SK-N-SH (cell line): Measurements from ENCODE around the gene AHNAK. TPM values are rescaled to one million over a fixed set of nuclear protein-coding genes. Genes with fewer than 3 reads are reported as not detected.

Source experiments
- CTCF ChIA-PET: fragments of 300-600, 350-600 bp; formaldehyde crosslinking; extraction: SDS; loops from one replicate; lab custom pipeline; 2021; lab: Yijun Ruan, JAX
- POLR2A ChIA-PET: fragments of 350-600 bp; sonication (Branson Sonifier 250); formaldehyde crosslinking; extraction: SDS; loops from one replicate; lab custom pipeline; 2020; ENCODE audit warnings: antibody characterized with exemption, inconsistent platforms; lab: Yijun Ruan, JAX
- DNase-seq: peaks from one replicate; pipeline ENCODE4 v3.0.0; 2012
- H2AFZ ChIP-seq: fragments of 200-600 bp; sonication (generic); 2 replicates; pipeline ENCODE4 v1.8.1; 2016; ENCODE audit warnings: antibody characterized with exemption, mild to moderate bottlenecking, low read depth
- H3F3A ChIP-seq: fragments of 200-600 bp; sonication (generic); replicated peaks from 2 replicates; pipeline ENCODE3; 2016; ENCODE audit warnings: antibody characterized with exemption, mild to moderate bottlenecking; ENCODE audit not compliant: insufficient read depth
- H3K27ac ChIP-seq, 2 experiments: fragments of 200-500 bp in 1 of 2; fragments of 200-600 bp in 1 of 2; sonication (Bioruptor generic) in 1 of 2; sonication (generic), shearing (Covaris generic) in 1 of 2; 2 replicates each; pipeline versions ENCODE4 v1.5.1 to v1.6.1; 2014 to 2016; ENCODE audit warnings: low read depth in 2 of 2, inconsistent platforms in 1 of 2, low read length in 1 of 2, mild to moderate bottlenecking in 1 of 2, mixed read lengths in 1 of 2
- H3K27me3 ChIP-seq: fragments of 200-600 bp; sonication (generic), shearing (Covaris generic); 2 replicates; pipeline ENCODE4 v1.6.1; 2016; ENCODE audit warnings: mixed run types; ENCODE audit not compliant: insufficient read depth
- H3K36me3 ChIP-seq, 2 experiments: fragments of 200-500 bp in 1 of 2; fragments of 200-600 bp in 1 of 2; sonication (Bioruptor generic) in 1 of 2; sonication (generic) in 1 of 2; replicated peaks in 1 of 2; 2 replicates each; pipeline versions ENCODE3 to v1.5.1; 2014 to 2016; ENCODE audit warnings: low read length in 1 of 2, mild to moderate bottlenecking in 1 of 2; ENCODE audit not compliant: insufficient read depth in 2 of 2, control insufficient read depth in 1 of 2
- H3K4me1 ChIP-seq, 2 experiments: fragments of 200-500 bp in 1 of 2; fragments of 200-600 bp in 1 of 2; sonication (Bioruptor generic) in 1 of 2; sonication (generic), shearing (Covaris generic) in 1 of 2; 2 replicates each; pipeline versions ENCODE4 v1.5.1 to v1.6.1; 2014 to 2016; ENCODE audit warnings: low read depth in 1 of 2, low read length in 1 of 2, mixed run types in 1 of 2; ENCODE audit not compliant: insufficient read depth in 2 of 2, control insufficient read depth in 1 of 2
- H3K4me2 ChIP-seq: fragments of 200-600 bp; sonication (generic), shearing (Covaris generic); 2 replicates; pipeline ENCODE4 v1.6.1; 2017; ENCODE audit warnings: mixed run types
- H3K4me3 ChIP-seq, 2 experiments: fragments of 200-500 bp in 1 of 2; fragments of 200-600 bp in 1 of 2; sonication (Bioruptor generic) in 1 of 2; sonication (generic), shearing (Covaris generic) in 1 of 2; 2 replicates each; pipeline versions ENCODE4 v1.5.1 to v1.8.1; 2014 to 2016; ENCODE audit warnings: low read depth in 2 of 2, inconsistent platforms in 1 of 2, low read length in 1 of 2, mild to moderate bottlenecking in 1 of 2, mixed read lengths in 1 of 2, moderate library complexity in 1 of 2
- H3K79me2 ChIP-seq: fragments of 200-600 bp; sonication (generic); 2 replicates; pipeline ENCODE4 v1.8.1; 2017; ENCODE audit warnings: mild to moderate bottlenecking; ENCODE audit not compliant: insufficient read depth
- H3K9ac ChIP-seq: fragments of 200-600 bp; sonication (generic); 2 replicates; pipeline ENCODE4 v1.6.1; 2017; ENCODE audit warnings: mixed run types
- H3K9me2 ChIP-seq: fragments of 200-600 bp; sonication (generic); 2 replicates; pipeline ENCODE4 v1.6.1; 2017; ENCODE audit warnings: mixed run types
- H3K9me3 ChIP-seq: fragments of 200-600 bp; sonication (generic); 2 replicates; pipeline ENCODE4 v1.6.1; 2017; ENCODE audit warnings: mixed run types, mild to moderate bottlenecking, moderate library complexity
- H4K20me1 ChIP-seq: fragments of 200-600 bp; sonication (generic); 2 replicates; pipeline ENCODE4 v1.6.1; 2017; ENCODE audit warnings: mild to moderate bottlenecking, mixed run types; ENCODE audit not compliant: insufficient read depth
- CTCF ChIP-seq: fragments of 200-600 bp; sonication (generic); IDR thresholded peaks from 2 replicates; pipeline ENCODE4 v1.6.1; 2017; ENCODE audit warnings: antibody characterized with exemption, mild to moderate bottlenecking, moderate library complexity
- FOSL2 ChIP-seq: IDR thresholded peaks from 2 replicates; pipeline ENCODE4 v1.4.0; 2012; ENCODE audit warnings: low read depth, mild to moderate bottlenecking, moderate library complexity, borderline replicate concordance
- JUND ChIP-seq: IDR thresholded peaks from 2 replicates; pipeline ENCODE4 v1.4.0; 2012
- MXI1 ChIP-seq: IDR thresholded peaks from 2 replicates; pipeline ENCODE4 v1.6.1; 2012; ENCODE audit warnings: mild to moderate bottlenecking, low read depth, low read length, improper control_type of control experiment
- NFIC ChIP-seq: IDR thresholded peaks from 2 replicates; pipeline ENCODE4 v1.4.0; 2012; ENCODE audit warnings: borderline replicate concordance
- RAD21 ChIP-seq: IDR thresholded peaks from 2 replicates; pipeline ENCODE4 v1.6.1; 2012; ENCODE audit warnings: mild to moderate bottlenecking, low read length
- RXRA ChIP-seq: IDR thresholded peaks from 2 replicates; pipeline ENCODE4 v1.4.0; 2012; ENCODE audit warnings: low read depth, mild to moderate bottlenecking, borderline replicate concordance
- SMC3 ChIP-seq: IDR thresholded peaks from 2 replicates; pipeline ENCODE4 v1.6.1; 2012; ENCODE audit warnings: low read depth, low read length, improper control_type of control experiment
- TCF12 ChIP-seq: IDR thresholded peaks from 2 replicates; pipeline ENCODE4 v1.4.0; 2012
- YY1 ChIP-seq: IDR thresholded peaks from 2 replicates; pipeline ENCODE4 v1.4.0; 2012; ENCODE audit warnings: low read depth, mild to moderate bottlenecking
- ZBTB33 ChIP-seq: IDR thresholded peaks from 2 replicates; pipeline ENCODE4 v1.4.0; 2012; ENCODE audit warnings: low read depth, borderline replicate concordance
- WGBS: methylation state at CpG from one replicate; pipeline ENCODE4 v1.1.6; 2017; ENCODE audit warnings: low lambda C conversion rate; 5-methylcytosine and 5-hydroxymethylcytosine counted together
- polyA plus RNA-seq, 3 experiments: library from polyadenylated mRNA; depleted of rRNA; stranded (reverse); fragments of >200 nt; gene quantifications; 2 replicates each; pipeline ENCODE4 v1.2.3, GENCODE V29; 2012
- TF ChIP-seq, protein P1 (sequence below): IDR thresholded peaks from 2 replicates; pipeline ENCODE4; 2012

Gene AHNAK
- polyA plus RNA-seq, 1 of the 3 experiments (the other 2 are of a cell fraction), result 57.8 TPM

DNA sequence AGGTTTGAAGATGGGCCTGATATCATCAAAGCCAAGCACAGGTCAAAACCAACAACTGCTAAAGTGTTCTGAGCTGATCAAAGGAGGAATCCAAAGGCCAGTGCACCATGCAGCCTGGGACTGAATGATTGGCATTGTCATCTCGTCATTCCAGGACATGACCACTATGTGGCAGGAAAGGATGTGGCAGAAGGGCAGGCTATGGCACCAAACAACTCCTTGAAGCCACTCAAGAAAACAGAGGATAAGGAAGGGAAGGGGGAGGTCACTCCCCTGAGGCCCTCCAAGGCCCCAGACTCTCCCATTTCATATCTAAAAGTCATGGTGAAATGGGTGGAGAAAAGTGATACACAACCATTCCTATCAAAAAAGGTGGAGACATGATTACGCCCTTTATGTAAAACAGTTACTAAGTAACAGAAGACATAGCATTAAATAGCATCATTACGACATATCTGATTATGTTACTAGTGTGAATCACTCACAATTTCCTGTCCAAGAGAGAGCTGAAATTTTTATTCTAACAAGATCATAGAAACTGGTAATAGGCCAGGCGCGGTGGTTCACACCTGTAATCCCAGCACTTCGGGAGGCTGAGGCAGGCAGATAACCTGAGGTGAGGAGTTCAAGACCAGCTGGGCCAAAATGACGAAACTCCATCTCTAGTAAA, 49.3 kb downstream of the AHNAK start:
- TF ChIP-seq JUND, result peak; percentile 44; the same call in 1 of the 2 replicates
- TF ChIP-seq SMC3, result peak; percentile 52
- 0 out of 2 replicates have a peak, but pooled peaks have one; percentile 23 for TF ChIP-seq TCF12
- no peak for TF ChIP-seq MXI1
- no peak for TF ChIP-seq RXRA
- TF ChIP-seq RAD21, result peak; percentile 79
- peak; percentile 45; the same call in 1 of the 2 replicates for TF ChIP-seq FOSL2
- TF ChIP-seq, protein P1, sequence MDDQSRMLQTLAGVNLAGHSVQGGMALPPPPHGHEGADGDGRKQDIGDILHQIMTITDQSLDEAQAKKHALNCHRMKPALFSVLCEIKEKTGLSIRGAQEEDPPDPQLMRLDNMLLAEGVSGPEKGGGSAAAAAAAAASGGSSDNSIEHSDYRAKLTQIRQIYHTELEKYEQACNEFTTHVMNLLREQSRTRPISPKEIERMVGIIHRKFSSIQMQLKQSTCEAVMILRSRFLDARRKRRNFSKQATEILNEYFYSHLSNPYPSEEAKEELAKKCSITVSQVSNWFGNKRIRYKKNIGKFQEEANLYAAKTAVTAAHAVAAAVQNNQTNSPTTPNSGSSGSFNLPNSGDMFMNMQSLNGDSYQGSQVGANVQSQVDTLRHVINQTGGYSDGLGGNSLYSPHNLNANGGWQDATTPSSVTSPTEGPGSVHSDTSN, result peak; percentile 39; the same call in 1 of the 2 replicates
- no peak for TF ChIP-seq YY1
- no peak for TF ChIP-seq ZBTB33
- peak; percentile 56 for TF ChIP-seq CTCF
- TF ChIP-seq NFIC, result peak; percentile 15; the same call in 1 of the 2 replicates
- no peaks in the 10 kb centered on the region for H3K27me3 ChIP-seq
- no peaks in the 10 kb centered on the region for H3K79me2 ChIP-seq
- ChIA-PET POLR2A (no interaction called here), CTCF (interaction anchor here (0.5 to 4.8 kb wide), 14 partner anchors 10 to 730 kb away, joined by 3 to 32 read pairs (median 3); no protein-coding TSS in a partner anchor)
- no peak overlapping the region for H2AFZ ChIP-seq
- H4K20me1 ChIP-seq, result no peaks in the 10 kb centered on the region
- WGBS, result 66% methylated on average over 7 of the region's 7 CpGs
- H3K4me3 ChIP-seq, result no peak overlapping the region
- peak; percentile 66 for DNase-seq
- no peak overlapping the region for H3K4me2 ChIP-seq
- peaks cover 7% of the 10 kb centered on the region for H3F3A ChIP-seq
- no peak overlapping the region; the same call in 1 of the 2 replicates for H3K9ac ChIP-seq
- peaks cover 3 to 10% of the 10 kb centered on the region in 2 experiments; a peak in 2 of 4 replicates for H3K4me1 ChIP-seq
- H3K36me3 ChIP-seq, result no peaks in the 10 kb centered on the region
- H3K27ac ChIP-seq, result peak overlapping the region in 1 of 2 experiments; percentile 55; a peak in 2 of 4 replicates
- no peaks in the 10 kb centered on the region for H3K9me3 ChIP-seq
- no peaks in the 10 kb centered on the region for H3K9me2 ChIP-seq
